B cell (primary cell): ENCODE data around the gene JUP.

ENCODE experiments used
- EZH2 ChIP-seq: IDR thresholded peaks from 2 replicates; pipeline ENCODE4 v1.6.1; 2012; ENCODE audit warnings: borderline replicate concordance, low read depth, mild to moderate bottlenecking, moderate library complexity, low read length; ENCODE audit not compliant: insufficient read depth, poor library complexity, severe bottlenecking
- TF ChIP-seq, protein P1 (sequence below): fragments of 200-600 bp; IDR thresholded peaks from one replicate; pipeline ENCODE4 v1.8.0; 2022; ENCODE audit warnings: antibody characterized with exemption, mild to moderate bottlenecking

DNA sequence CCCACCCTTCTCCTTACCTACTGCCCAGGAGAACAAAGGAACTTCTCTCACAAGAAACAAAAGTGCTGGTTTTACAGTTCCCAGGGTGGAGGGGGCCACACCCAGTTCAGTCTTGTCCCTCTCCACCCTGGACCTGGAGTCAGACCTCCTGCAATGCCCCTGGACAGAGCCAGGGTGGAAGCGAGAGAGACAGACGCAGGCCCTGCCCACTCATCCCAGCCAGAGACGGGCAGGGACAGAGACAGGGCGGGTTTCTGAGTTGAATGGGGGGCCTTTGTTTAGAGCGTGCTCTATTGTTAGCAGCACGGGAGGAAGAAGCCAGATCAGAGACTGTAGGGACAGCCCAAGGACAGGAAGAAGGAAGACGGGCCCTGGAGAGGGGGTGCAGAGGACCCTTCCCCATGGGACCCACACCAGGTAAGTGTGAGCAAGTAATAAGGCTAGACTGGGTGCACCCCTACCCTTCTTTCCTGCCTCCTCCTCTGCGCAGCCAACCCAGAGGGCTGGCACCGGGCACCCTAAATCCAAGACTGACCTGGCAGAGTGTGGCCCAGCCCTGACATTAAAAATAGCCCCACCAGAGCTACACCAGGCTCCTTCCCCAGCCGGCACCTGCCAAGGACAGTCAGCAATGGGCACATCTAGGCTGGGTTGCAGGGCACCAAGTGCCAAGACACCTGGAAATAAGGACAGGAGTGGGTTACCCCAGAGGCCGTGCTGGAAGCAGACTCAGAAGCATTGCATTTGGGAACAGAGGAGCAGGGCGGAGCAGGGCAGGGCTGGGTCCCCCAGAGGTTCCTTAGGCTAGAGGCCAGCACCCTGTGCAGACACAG lies 10.9 kb downstream of the JUP start:
- TF ChIP-seq EZH2: no peak
- TF ChIP-seq, protein P1, sequence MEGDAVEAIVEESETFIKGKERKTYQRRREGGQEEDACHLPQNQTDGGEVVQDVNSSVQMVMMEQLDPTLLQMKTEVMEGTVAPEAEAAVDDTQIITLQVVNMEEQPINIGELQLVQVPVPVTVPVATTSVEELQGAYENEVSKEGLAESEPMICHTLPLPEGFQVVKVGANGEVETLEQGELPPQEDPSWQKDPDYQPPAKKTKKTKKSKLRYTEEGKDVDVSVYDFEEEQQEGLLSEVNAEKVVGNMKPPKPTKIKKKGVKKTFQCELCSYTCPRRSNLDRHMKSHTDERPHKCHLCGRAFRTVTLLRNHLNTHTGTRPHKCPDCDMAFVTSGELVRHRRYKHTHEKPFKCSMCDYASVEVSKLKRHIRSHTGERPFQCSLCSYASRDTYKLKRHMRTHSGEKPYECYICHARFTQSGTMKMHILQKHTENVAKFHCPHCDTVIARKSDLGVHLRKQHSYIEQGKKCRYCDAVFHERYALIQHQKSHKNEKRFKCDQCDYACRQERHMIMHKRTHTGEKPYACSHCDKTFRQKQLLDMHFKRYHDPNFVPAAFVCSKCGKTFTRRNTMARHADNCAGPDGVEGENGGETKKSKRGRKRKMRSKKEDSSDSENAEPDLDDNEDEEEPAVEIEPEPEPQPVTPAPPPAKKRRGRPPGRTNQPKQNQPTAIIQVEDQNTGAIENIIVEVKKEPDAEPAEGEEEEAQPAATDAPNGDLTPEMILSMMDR: no peak
